Adipocyte (in vitro differentiated cells): ENCODE data around the gene SDHD.

Experiments used
- DNase-seq: peaks from one replicate; pipeline ENCODE4 v3.0.0-alpha.2; 2015; ENCODE audit warnings: low read depth
- H3K27me3 ChIP-seq: replicated peaks from 2 replicates; pipeline ENCODE4 v1.7.0; 2013; ENCODE audit warnings: mild to moderate bottlenecking, low read length, moderate library complexity; ENCODE audit not compliant: control insufficient read depth, insufficient read depth
- H3K36me3 ChIP-seq: 2 replicates; pipeline ENCODE4 v1.7.0; 2013; ENCODE audit warnings: low read length, mild to moderate bottlenecking, moderate library complexity; ENCODE audit not compliant: control insufficient read depth, insufficient read depth, severe bottlenecking
- H3K4me1 ChIP-seq: 2 replicates; pipeline ENCODE4 v1.7.0; 2013; ENCODE audit warnings: mild to moderate bottlenecking, low read length, moderate library complexity; ENCODE audit not compliant: control insufficient read depth, insufficient read depth
- H3K4me3 ChIP-seq: 2 replicates; pipeline ENCODE4 v1.7.0; 2013; ENCODE audit warnings: mild to moderate bottlenecking, low read length, moderate library complexity
- H3K9ac ChIP-seq: 2 replicates; pipeline ENCODE4 v1.7.0; 2013; ENCODE audit warnings: mild to moderate bottlenecking, low read length, moderate library complexity
- H3K9me3 ChIP-seq: 2 replicates; pipeline ENCODE4 v1.7.0; 2013; ENCODE audit warnings: mild to moderate bottlenecking, low read length, moderate library complexity; ENCODE audit not compliant: control insufficient read depth

Gene SDHD

DNA sequence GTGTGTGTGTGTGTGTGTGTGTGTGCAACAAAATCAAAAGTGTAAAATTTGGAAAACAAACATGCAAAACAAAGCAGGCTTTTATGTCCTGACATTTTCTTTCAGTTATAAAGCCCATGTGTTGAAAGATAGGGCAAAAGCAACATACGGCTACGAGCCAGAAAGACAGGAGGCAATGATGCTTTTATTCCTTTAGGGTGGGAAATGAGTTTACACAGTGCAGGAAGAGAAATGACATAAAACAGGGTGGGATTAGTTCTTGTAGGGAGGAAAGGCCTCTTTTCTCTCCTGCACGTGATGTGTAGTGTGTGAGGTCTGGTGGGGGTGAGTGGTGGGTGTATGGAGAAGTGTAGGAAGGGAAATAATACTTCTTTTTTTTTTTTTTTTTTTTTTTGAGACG lies 47.8 kb downstream of the SDHD start:
- Histone ChIP-seq H3K4me3 (no peak overlapping the region), H3K36me3 (no peaks in the 10 kb centered on the region), H3K4me1 (no peaks in the 10 kb centered on the region), H3K9ac (no peak overlapping the region), H3K9me3 (no peaks in the 10 kb centered on the region), H3K27me3 (no peaks in the 10 kb centered on the region)
- no peak for DNase-seq

DNA sequence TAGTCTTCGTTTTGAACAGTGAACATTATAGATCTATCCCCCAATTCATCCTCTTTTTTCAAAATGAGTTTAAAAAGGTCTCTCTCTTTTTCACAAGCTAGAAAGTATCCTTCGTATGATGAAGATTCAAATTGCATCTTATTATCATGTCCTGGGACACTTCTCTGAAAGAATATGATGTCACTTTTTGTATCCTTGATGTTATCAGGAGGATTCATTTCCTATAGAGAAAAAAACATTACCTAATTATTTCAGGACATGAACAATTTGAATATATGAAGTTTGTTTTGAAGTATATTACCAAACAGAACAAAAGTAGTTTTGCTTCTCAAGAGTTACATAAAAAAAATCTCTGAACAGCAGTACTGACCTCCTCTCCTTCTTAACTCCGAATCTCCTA lies 56.9 kb downstream of the SDHD start:
- Histone ChIP-seq H3K9me3 (peaks cover 5% of the 10 kb centered on the region), H3K4me1 (no peaks in the 10 kb centered on the region), H3K9ac (no peak overlapping the region), H3K4me3 (no peak overlapping the region), H3K27me3 (no peaks in the 10 kb centered on the region), H3K36me3 (no peaks in the 10 kb centered on the region)
- DNase-seq: no peak
